Erythroblast (primary cell): ENCODE results near the gene TAOK1.

ENCODE experiments used
- DNase-seq, 2 experiments: peaks; one replicate each; lab custom pipeline; 2025; lab: John Stamatoyannopoulos, UW
- GATA1 ChIP-seq: IDR thresholded peaks from 2 replicates; pipeline ENCODE4 v1.6.1; 2011; ENCODE audit warnings: low read depth, mild to moderate bottlenecking, control low read depth, low read length, moderate library complexity
- POLR2A ChIP-seq: IDR thresholded peaks from 2 replicates; pipeline ENCODE4 v1.6.1; 2011; ENCODE audit warnings: mild to moderate bottlenecking, low read length

TAOK1 gene

GRCh38 chr17:29588017-29588561 lies 197.9 kb downstream of the TAOK1 start:
- no peak for DNase-seq
- no peak for TF ChIP-seq GATA1
- no peak for TF ChIP-seq POLR2A

GRCh38 chr17:29588562-29589411 lies 198.6 kb downstream of the TAOK1 start:
- TF ChIP-seq POLR2A (no peak), GATA1 (no peak)

DNA sequence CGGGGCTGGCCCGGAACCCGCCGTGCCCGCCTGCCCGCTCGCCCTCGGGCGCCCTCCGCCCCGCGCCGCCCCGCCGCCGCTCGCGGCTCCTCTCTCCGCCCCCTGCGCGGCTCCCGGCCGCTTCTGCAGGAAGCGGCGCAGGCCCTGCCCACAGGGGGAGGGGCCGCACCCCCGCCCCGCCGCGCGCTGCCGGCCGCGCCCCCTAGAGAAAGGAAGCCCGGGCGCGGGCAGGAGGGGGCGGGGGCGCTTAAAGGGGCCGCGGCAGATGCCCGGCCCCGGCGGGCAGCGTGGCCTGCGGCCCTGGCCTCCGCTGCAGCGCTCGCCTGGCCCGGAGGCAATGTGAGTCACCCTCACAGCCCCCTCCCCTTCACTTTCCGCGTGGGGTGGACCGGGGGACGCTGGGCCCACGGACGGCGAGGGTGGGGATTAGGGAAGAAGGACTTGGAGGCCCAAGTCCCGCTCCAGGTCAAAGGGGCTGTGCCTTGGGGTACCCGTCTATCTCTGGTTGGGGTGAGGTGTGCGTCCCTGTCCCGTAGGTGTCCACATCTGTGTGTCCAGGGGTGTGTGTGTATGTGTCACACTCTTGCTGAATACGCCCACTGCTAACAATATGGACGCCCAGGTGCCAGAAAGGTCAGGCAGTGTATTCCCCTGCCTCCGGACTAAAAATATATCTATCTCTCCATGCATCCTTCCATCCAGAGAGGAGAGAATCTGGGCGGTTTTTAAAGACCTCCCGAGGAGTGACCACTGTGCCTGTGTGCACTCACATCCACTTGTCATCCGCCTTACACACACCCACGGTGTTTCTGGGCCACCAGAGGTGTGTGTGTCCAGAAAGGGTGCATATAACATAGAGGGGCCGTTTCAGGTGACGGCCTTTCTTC lies 199.6 kb downstream of the TAOK1 start, which contains the start of gene GIT1:
GIT1 (minus strand) TSS at position 125 of the 887 bp plus-strand sequence. CDS start 270 bp downstream, outside the sequence.
- peak; percentile 85 to 89 for DNase-seq
- TF ChIP-seq POLR2A (no peak), GATA1 (no peak)

More at GRCh38 chr17:29588562-29589411, 198.6 kb downstream of the TAOK1 start:
- DNase-seq, result peak; percentile 47 to 55

- no peak for TF ChIP-seq POLR2A
- no peak for TF ChIP-seq GATA1
- peak in 1 of 2 experiments; percentile 27 for DNase-seq
These were observed 200.4 kb downstream of the TAOK1 start for GRCh38 chr17:29590411-29591145.

- DNase-seq, result peak; percentile 54 to 62
- TF ChIP-seq POLR2A (no peak), GATA1 (no peak)
These were observed 201.1 kb downstream of the TAOK1 start for GRCh38 chr17:29591146-29591736.

- DNase-seq, result peak; percentile 73 to 80
- TF ChIP-seq POLR2A (no peak), GATA1 (no peak)
These were observed 201.8 kb downstream of the TAOK1 start for GRCh38 chr17:29591737-29592608.

DNA sequence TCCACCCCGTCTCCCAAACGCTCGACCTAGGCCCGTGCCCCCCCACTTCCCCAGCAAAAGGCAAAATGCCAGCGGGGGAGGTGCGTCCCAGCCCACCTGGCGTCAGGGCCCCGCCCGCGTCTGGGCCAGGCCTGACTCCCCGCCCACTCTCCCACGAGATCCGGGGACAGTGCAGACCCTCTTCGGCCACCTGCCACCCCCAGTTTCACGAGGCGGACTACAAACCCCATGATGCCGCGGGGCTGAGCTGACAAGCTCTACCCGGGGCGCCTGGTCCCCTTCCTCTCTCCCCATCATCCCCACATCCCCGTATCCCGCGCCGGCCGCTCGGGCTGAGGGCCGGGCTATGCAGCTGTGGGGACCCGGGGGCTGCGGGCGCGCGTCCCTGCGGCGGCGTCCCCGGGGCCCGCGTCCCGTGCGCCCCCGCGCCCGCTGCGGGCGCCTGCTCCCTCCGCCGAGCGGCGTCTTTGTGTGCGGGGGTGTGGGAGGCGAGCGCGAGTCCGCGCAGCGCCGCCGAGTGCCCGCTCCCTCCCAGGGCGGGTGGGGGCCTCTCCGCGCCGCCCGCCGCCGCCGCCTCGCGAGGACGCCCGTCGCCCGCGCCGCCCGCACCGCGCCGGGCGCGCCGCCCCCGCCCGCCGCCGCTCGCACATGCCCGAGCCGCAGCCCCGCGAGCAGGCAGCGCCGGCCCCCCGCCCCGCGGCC lies 202.8 kb downstream of the TAOK1 start, which contains the start of gene ANKRD13B:
ANKRD13B (plus strand) TSS at position 283 of the 702 bp plus-strand sequence. CDS start 490 bp downstream, outside the sequence.
- peak in 1 of 2 experiments; percentile 43 for DNase-seq

GRCh38 chr17:29593591-29594518 lies 203.7 kb downstream of the TAOK1 start:
- DNase-seq, result peak; percentile 30 to 31

More for the DNA sequence above, 202.8 kb downstream of the TAOK1 start, which contains the start of gene ANKRD13B:
- TF ChIP-seq GATA1 (no peak), POLR2A (no peak)

DNA sequence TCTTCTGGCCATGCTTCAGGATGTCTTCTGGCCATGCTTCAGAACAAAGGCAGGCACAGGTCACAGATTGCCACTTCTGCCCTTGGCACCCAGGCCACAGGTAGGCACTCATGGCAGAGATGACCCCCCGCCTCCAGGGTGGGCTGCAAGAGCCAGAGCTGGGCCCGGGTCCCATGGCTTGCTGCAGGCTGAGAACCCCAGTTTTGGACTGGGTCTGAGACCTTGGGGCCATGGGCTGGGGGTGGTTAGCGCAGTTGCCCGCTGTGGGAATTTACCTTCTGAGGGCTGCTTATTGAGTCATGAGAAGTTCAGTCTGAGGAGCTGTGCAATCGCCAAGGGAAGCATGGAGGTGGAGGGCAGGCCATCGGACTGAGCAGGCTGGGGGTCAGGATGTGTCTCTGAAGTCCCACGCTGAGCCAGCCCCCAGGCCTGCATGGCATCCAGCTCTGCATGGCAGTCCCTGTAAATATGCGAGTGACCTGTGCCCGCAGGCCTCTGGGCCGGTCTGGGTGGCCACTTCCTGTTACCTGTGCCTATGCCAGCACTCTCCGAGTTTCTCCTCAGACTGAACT lies 204.4 kb downstream of the TAOK1 start:
- TF ChIP-seq GATA1 (no peak), POLR2A (no peak)
- no peak for DNase-seq

More at GRCh38 chr17:29593591-29594518, 203.7 kb downstream of the TAOK1 start:
- TF ChIP-seq POLR2A, result no peak
- no peak for TF ChIP-seq GATA1

GRCh38 chr17:29595107-29595942 lies 205.2 kb downstream of the TAOK1 start:
- TF ChIP-seq POLR2A, result no peak
- DNase-seq, result no peak
